HL-60/S4 treated with phorbol 12-myristate 13-acetate at 8.2 ng/mL for 4 days and 3 days (cell line): Measurements from ENCODE around the gene SNAPIN.
"Not testable (repeated sequence)": the region's sequence is repeated elsewhere in the genome, so short reads cannot be mapped to it uniquely, and the experiment has no call there.

Experiments used
- in situ Hi-C: fragments of 300-500 bp; cut with MboI; formaldehyde crosslinking; loops from 2 replicates; pipeline ENCODE4 v1.15.0; 2022; ENCODE audit warnings: low sequenced_read_pairs

Gene SNAPIN

DNA sequence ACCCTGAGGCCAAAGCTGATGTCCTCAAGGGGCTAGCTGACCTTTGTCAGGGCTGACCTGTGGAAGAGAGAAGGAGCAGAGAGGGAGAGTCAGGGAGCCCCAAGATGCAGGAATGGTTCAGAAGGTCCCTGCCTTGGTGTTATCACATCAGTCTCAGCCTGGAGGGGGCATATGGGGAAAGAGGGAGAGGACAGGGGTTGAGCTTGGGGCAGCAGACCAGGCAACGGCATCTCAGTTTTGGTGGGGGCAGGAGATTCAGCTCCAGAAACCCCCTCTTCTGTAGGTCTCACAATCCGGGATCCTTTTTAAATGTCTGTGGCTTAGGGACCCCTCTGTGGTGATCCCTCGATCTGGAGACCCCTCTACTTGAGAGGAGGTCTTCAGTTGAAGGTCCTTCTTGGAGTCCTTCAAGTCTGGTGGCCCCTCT lies 32.0 kb upstream of the SNAPIN start:
- in situ Hi-C loops = no loop called here

DNA sequence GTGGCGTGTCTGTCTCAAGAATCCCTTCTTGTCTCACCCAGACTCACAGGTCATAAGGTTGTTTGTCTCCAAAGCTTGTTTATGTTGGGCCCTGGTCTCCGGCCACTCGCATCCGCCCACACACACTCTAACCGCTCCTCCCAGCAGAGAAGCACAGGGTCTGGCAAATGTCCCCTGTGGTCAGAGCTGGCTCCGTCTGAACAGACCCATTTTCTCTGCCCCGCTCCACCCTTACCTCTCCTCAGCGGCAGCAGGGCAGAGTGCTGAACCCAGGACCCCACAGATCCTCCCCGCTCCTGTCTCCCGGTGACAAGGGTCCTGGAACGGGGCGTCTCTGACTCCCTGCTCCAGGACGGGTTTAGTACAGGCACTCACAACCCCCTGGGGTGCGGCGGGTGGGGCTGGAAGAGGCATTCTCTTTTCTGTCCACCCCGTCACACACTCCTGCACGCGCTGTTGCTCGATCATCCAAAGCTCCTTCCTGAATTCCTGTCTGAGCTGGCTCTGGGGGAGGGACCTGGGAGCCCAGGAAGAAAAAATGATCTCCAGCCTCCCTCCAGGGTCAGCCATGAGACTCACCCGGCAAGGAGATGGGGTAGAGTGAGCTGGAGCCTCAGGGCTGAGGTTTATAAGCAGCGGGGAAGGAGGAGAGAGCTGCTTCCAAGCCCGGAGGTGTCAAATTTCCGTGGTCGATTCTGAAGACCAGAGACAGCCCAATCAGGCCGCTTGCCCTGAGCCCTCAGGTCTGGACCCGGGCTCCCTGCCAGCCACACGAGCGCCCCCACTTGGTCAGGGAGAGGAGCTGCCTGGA lies 31.4 kb upstream of the SNAPIN start, which contains the start of gene S100A13:
S100A13 (minus strand) TSS at position 602 of the 811 bp plus-strand sequence. CDS start 1,033 bp downstream, outside the sequence.
- in situ Hi-C loops = no loop called here

DNA sequence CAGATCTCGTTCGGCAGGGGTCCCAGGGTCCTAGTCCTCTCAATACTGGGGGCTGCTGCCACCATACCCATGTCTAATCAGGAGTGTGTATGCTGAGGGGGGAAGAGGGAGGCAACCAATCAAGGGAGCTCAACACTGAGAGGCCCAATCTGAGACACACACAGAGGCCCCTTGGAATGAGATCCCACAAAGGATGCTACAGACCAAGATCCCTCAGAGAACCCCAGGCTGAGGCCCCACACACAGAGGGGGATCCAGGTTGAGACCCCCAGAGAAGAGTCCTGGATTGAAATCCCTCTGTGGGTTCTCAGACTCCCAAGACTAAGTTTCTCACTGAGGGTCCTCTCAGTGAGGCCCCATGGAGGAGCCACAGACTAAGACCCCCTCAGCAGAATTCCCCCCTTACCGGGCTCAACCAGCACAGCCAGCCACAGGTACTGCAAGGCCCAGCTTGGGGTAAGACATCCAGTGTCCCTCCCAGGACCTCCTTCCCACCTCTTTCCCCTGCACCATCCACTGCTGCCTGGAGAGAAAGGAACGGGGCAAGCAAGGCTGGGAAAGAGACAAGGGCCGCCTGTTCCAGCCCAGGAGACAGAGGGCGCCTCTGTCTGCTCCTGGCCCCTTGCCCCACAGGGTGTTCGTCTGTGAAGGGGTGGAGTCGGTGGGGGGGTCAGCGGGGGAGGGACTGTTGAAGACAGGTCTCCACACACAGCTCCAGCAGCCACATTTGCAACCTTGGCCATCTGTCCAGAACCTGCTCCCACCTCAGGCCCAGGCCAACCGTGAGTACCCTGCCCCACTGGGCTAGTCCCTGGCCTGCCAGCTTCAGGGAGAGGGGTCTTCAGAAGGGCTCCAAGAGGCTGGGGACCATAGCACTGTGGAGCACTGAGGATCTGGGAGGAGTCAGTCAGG lies 30.5 kb upstream of the SNAPIN start, which contains the start of gene S100A1:
S100A1 (plus strand) TSS at position 720 of the 912 bp plus-strand sequence. CDS start 2,088 bp downstream, outside the sequence.
- in situ Hi-C loops = no loop called here

DNA sequence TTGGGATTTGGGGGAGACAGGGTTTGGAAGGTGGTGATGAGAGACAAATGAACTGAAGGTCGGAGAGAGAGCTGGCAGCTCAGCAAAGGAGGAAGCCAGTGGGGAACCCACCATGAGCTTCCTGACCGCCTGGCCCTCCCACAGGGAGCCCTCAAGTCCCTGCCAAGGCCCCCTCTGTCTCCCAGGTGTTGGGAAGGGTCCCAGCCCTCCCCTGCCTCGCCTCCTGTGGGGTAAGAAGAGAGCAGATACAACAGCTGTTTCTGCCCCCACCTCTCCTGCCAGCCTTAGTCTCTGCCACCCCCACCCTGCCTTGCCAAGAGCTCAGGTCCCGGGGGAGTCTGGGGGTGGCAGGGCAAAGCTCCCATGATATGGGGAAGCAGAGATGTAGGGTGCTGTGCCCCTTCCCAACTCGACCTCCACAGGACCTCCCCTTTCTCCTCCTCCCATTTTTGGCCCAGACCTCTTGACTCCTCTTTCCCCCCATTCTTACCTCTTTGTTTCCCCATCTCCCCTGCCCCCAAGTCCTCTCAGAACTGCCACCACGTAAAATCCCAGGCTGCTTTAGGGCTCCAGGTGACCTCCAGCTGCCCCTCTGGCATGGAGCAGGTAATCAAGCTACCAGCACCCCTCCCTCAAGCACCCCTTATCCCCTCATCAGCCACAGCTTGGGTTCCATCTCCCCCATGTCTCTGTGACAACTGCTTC lies 29.7 kb upstream of the SNAPIN start:
- in situ Hi-C loops = no loop called here

DNA sequence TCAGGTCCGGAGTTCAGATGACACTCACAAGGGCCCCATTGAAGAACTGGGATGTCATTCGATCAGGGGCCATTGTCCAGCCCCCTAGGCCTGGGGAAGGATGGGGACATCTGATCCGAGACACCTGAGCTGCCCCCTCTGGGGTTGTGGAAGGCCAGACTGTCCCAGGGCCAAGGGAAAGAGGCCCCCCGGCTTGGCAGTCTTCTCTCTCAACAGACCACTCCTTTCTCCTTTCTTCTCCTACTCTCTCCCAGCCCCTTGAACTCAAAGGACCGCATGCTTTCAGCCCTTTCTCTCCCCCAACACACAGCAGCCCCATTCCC lies 29.2 kb upstream of the SNAPIN start:
- in situ Hi-C loops = no loop called here

DNA sequence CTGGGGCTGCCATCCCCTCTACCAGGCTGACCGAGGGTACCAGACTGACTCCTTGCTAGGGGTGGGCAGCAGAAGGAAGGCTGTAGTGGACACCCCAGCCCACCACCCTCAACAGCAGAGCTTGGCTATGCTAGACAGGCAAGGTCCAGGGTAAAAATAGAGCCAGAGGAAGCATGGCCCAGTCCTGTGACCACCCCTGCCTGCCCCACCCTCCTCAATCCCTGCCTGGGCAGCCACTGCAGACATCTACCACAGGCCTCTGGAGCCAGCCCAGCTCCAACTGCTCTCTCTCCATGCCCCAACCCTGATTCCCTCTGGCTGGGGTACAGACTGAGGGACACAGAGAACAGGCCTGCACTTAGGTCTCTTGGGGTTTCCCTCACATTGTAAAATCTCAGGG lies 28.5 kb upstream of the SNAPIN start:
- in situ Hi-C loops = no loop called here

DNA sequence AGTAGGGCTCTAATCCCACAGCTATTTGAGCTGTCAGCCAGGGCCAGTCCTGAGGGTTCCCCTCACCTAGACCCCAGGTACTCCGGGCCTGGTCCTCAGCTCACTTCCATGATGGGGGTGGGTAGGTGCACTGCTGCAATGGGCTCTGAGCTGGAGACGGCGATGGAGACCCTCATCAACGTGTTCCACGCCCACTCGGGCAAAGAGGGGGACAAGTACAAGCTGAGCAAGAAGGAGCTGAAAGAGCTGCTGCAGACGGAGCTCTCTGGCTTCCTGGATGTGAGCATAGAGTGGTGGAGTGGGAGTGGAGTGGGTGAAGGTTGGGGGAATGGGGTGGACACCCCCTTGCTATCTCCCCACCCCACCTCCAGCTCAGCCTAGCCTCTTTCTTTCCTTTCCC lies 28.1 kb upstream of the SNAPIN start:
- in situ Hi-C loops = no loop called here

DNA sequence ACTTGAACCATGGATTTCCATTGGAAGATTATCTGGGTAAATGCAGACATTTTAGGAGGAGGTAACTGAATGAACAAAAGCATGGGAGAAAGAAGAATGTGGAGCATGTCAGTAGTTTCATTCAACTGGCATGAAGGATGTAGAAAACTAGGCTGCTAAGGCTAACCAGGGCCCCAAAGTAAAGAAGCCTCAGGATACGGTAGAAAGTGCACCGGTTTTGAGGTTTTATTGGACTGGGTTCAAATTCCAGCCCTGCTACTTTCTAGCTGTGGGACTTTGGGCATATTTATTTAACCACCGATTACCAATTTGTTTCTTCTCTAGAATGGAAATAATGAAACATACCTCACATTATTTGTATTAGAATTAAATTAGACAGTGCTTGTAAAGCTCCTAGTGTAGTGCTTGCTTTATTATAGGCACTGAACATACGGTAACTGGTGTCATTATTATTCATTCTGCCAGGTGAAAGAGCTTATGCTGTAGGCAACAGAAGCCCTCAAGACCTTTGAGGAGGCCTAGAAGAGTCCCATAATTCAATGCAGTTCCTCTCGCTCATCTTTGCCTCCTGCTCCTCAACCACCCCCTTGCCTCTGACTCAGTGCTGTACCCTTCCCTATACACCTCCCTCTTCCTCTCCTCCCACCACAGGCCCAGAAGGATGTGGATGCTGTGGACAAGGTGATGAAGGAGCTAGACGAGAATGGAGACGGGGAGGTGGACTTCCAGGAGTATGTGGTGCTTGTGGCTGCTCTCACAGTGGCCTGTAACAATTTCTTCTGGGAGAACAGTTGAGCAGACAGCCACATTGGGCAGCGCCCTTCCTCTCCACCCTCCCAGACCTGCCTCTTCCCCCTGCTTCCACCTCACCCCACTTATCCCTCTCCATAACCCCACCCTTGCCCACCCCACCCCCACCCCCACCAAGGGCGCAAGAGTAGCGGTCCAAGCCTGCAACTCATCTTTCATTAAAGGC lies 27.2 kb upstream of the SNAPIN start:
- in situ Hi-C loops = no loop called here

DNA sequence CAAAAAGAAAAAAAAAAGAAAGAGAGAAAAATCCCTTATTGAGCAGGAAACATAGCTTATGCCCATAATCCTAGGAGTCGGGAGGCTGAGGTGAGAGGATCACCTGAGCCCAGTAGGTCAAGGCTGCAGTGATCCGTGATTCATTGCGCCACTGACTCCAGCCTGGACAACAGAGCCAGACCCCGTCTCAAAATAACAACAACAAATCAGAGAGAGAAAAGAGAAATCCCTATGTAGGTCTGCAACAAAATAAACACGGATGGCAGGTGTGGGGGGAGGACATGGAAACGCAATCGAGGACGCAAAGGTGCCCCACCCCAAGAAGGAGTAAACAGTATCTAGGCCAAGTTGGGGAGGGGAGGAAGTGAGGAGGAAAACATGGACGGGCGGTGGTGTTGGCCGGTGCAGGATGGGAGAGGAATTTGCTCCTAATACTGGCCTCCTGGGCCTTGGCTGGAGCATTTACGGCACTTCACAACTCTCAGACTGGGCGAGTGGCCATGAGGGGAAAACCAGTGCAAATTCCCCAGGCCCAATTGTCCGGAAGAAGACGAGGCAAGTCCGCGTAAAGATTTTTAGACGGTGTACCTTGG lies 25.2 kb upstream of the SNAPIN start:
- in situ Hi-C loops = no loop called here

DNA sequence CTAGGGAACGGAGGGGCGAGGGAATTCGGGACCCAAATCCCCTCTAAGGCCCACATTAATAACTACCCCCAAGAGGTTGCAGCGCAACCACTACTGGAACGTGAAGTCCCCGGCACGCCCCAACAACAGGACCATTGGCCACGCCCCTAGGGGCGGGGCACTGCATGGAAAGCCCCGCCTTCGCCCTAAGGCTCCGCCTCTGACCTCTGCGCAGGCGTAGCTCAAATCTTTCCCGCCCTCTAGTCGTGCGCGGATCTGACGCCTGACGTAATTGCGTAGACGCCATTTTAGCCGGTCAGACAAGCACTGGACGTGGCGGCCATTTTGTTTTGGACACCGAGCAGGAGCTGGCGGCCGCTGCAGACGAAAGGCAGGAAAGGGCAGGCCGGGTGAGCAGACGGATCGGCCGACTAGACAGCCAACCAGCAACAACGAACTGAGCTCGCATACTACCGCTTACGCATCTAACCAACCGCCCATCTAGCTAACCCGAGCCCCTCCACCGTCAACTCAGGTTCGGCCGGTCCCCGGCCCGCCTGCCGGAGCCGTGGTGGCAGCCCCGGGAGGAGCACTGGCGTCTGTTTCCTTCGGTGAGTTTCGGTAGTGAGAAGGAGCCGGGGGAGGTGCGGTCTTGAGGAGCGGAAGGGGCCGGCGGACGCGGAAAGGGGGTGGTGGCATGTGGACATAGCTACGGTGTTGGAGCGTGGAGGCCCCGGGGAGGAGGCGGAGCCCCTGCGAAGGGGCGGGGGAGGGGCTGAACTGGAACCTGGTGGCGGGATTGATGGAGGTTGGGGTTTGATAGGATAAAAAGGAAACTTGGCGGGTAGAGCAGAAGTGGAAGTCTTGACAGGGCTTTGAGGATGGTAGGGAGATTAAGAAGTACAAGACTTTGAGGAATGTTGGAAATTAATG lies 24.5 kb upstream of the SNAPIN start, which contains the start of gene CHTOP:
CHTOP (plus strand) TSS at position 313 of the 912 bp plus-strand sequence. CDS start 2,523 bp downstream, outside the sequence.
- in situ Hi-C loops = no loop called here

DNA sequence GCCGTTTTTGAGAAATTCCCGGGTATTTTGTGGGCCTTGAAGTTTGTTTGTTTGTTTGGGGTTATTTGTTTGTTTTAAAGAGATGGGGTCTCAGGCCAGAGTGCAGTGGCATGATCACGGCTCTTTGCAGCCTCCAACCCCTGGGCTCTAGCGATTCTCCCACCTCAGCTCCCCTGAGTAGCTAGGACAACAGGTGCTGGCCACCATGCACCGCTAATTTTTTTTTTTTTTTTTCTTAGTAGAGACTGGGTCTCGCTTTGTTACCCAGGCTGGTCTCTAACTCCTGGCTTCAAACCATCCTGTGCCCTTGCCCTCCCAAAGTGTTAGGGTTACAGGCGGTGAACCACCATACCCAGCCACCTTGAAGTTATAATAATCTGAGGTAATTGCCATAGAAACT lies 22.6 kb upstream of the SNAPIN start:
- in situ Hi-C loops = no loop called here

DNA sequence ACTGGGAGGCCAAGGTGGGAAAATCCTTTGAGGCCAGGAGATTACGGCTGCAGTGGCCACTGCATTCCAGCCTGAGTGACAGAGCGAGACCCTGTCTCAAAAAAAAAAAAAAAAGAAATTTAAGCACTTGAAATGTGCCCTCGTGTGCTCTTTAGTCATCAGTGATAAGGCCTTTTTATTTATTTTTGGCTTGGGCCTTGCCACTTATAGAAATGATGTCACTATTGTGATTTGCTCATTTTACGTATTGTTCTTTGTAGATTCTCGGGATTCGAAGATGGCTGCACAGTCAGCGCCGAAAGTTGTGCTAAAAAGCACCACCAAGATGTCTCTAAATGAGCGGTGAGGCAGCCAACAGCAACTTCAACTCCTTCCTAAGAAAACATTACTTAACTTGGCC lies 22.2 kb upstream of the SNAPIN start:
- in situ Hi-C loops = no loop called here

DNA sequence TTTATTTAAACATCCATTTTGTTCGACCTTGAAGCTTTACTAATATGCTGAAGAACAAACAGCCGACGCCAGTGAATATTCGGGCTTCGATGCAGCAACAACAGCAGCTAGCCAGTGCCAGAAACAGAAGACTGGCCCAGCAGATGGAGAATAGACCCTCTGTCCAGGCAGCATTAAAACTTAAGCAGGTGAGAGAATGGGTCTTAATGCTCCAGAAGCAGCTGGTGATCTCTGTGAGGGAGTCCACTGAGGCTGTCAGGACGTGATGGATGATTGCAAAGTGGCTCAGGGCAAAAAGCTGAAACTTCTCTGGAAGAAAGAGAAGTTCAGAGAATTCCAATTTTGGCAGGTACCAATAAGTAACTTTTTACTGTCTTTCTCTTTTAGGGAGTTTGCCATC lies 20.2 kb upstream of the SNAPIN start:
- in situ Hi-C loops = no loop called here

DNA sequence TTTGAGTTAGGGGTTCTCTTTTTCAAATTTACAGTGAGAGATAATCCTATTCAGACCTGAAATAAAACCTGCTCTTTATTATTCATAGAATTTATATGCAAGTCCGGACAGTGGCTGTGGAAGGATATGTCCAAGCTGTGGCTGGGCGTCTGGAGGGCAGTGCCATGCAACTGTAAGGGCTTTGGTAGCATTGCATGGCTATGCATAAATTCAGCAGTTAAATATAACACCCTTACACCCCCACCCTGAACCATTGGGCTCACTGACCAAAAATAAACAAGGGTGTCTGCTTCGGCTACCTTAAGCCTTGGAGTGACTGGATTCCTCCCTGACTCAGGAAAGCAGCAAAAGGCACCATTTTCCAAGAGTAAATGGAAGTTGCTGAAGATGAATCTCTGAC lies 19.2 kb upstream of the SNAPIN start:
- in situ Hi-C loops = no loop called here

DNA sequence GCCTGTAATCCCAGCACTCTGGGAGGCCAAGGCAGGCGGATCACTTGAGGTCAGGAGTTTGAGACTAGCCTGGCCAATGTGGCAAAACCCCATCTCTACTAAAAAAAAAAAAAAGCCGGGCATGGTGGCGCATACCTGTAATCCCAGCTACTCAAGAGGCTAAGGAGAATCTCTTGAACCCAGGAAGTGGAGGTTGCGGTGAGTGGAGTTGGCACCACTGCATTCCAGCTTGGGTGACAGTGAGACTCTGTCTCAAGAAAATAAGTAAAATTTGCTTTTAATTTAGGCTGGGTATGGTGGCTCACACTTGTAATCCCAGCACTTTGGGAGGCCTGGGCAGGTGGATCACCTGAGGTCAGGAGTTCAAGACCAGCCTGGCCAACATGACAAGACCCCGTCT lies 18.3 kb upstream of the SNAPIN start:
- in situ Hi-C loops = not testable (repeated sequence)

DNA sequence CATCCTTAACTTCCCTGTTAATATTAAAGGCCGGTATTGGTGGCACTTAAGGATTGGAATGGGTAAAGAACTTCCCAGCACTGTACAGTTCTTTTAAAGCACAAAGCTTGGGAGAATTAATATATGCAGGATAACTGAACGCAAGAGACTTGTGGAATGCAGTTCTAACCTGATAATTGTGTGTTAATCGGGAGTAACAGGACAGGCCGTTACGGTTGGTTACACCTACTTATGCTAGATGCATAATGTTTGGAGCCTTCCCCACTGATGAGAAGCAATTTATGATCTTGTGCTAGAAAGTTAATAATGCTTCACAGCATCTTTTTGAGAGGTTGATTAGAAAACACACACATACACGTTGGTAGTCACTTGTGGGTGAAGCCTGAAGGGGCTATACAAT lies 17.6 kb upstream of the SNAPIN start:
- in situ Hi-C loops = no loop called here

DNA sequence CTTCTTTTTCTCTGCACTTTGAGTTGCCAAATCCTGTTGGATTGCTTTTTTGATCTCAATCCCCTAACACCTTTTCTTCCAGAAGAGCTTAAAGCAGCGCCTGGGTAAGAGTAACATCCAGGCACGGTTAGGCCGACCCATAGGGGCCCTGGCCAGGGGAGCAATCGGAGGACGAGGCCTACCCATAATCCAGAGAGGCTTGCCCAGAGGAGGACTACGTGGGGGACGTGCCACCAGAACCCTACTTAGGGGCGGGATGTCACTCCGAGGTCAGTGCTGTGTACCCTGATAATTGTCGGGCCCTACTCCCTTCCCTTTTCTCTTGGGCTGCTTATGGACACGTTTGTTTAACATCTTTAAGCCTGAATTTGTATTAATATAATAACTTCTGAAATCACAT lies 16.3 kb upstream of the SNAPIN start:
- in situ Hi-C loops = no loop called here

DNA sequence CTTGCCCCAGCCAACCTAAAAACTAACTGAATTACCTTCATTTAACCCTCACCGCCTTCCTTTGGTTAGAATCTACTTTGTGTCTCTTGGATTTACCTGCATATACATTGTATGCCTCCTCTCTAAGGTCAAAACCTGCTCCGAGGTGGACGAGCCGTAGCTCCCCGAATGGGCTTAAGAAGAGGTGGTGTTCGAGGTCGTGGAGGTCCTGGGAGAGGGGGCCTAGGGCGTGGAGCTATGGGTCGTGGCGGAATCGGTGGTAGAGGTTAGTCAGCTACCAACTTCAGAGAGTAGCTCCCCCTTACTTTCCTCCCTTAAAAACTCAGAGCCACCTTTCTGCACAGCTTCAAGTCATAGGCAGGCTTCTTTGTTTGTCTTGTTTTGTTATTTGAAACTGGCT lies 15.4 kb upstream of the SNAPIN start:
- in situ Hi-C loops = no loop called here

DNA sequence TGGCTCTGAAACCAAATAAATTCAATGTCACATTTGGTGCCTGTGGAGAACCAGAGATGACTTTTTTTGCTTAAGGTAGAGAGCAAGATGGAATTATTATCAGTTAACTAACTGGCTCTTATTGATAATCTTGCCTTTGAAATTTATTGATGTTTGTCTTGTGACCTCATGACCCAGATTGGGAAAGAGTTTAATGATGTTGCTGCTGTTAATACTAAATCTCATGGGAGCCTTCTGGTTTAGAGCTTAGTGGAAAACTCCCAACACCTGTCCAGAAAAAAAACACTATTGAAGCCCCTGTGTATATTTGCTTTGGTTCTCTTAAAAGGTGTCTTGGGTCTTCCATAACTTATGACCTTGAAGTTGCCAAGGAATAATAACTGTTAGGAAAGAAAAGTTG lies 14.7 kb upstream of the SNAPIN start:
- in situ Hi-C loops = no loop called here
